Activated CD4-positive, alpha-beta T cell treated with anti-CD3 and anti-CD28 coated beads, Interleukin-10, Interleukin-2, amounts not matched to agents 100 ng/mL and 50 ng/mL, durations not matched to agents 16 hours and 8 hours (primary cell): ENCODE measurements around the gene PSMA7.

ENCODE experiments used
- DNase-seq: peaks from one replicate; pipeline ENCODE4 v3.0.0-alpha.2; 2020

PSMA7 gene

GRCh38 chr20:62171245-62171644 is 28.1 kb upstream of the PSMA7 start:
- DNase-seq = no peak

DNA sequence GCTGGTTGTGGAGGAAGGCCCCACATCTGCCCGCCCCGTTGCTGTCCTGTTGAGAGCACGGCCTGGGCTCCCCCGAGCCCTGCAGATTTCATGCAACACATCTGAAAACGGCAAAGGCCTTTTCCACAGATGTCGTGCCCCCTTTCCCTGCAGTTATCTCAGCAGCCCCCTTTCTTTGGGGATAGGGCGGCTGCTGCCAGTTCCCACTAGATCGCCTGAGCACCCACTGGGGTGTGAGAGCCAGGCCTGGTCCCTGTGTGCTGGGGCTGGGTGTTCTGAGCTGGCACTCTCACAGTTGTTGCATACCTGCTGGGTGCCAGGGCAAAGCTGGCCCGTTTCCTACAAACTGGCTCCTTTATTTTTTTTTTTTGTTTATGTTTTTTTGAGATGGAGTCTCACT is 27.3 kb upstream of the PSMA7 start:
- DNase-seq = no peak

DNA sequence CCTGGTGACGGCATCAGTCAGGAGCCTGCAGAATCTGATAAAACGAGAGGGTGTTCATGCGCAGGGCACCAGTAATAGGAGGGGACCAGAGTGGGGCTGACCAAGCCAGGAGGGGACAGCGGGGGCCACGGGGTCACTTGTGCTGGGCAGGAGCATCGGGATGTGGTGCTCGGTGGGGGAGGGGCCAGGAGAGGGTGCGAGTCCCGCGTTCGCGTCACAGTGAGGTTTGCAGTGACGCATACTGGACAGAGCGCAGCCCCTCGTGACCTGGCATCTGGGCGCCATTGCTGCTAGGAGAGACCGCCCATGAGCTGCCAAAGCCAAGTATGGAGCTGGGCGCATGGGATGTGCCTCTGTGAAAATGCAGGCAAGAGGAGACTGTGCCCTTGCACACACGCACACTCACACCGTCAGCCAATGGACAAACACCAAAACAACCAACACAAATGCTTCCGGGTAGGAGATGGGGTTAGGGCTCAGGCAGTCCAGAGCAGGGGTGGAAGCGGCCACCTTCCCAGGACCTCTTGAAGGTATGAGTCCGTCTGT is 25.8 kb upstream of the PSMA7 start:
- DNase-seq = no peak

DNA sequence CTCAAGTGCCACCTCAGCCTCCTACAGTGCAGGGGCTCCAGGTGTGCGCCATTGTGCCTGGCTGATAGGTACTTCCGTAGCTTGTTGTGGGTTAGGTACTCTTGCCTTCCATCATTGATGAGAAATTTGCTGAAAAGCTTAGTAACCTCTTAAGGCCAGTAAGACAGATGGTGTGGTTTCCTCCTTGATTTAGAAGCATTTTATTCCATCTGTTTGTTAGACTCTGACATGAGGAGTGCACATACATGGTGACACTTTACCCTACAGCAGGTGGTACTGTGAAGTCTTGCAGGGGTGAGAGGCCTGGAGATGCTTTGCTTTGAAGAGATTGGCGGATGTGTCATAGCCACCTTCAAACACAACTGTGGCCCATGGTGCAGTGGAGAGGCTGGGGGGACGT is 24.9 kb upstream of the PSMA7 start:
- DNase-seq = no peak

GRCh38 chr20:62167474-62167873 is 24.3 kb upstream of the PSMA7 start:
- DNase-seq = no peak

GRCh38 chr20:62165762-62166399 is 22.7 kb upstream of the PSMA7 start:
- DNase-seq = no peak

- no peak for DNase-seq
These were observed 21.9 kb upstream of the PSMA7 start for GRCh38 chr20:62164879-62165761.

DNA sequence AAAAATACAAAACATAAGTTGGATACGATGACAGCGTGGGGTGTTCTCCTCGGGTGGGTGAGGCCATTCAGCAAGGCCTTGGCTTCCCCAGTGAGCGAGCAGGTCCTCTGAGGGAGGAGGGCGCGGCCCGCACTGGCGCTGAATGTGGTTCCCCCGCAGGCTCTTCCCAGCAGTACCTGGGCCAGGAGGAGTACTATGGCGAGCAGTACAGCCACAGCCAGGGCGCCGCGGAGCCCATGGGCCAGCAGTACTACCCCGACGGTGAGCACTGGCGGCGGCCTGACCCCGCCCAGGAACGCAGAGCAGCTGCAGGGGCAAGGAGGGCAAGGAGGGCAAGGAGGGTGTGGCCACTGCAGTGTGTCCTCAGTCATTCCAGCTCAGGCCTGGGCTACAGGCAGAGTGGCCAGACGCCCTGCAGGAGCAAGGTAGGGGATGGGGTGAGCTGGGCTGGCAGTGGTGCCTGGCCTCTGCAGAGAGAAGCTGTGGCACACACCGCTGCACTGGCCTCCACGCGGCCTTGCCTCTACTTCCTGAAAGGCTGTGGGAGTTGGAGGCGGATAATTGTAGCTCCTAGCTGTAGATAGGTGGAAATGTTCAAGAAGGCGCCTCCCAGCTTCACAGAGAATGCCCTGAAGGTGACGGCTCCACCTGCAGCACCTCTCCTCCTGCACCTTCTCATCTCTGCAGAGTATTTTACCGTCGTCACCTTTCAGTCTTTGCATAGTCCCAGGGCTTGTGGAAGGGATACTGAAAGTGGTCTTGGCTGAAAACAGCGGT is 21.0 kb upstream of the PSMA7 start:
- no peak for DNase-seq

GRCh38 chr20:62163485-62163865 is 20.3 kb upstream of the PSMA7 start:
- no peak for DNase-seq

- DNase-seq = no peak
These were observed 19.7 kb upstream of the PSMA7 start for GRCh38 chr20:62162765-62163484.

GRCh38 chr20:62161347-62161746 is 18.2 kb upstream of the PSMA7 start:
- DNase-seq = no peak

GRCh38 chr20:62160876-62161275 is 17.7 kb upstream of the PSMA7 start:
- DNase-seq = no peak

- no peak for DNase-seq
These were observed 17.1 kb upstream of the PSMA7 start for GRCh38 chr20:62160253-62160652.

DNA sequence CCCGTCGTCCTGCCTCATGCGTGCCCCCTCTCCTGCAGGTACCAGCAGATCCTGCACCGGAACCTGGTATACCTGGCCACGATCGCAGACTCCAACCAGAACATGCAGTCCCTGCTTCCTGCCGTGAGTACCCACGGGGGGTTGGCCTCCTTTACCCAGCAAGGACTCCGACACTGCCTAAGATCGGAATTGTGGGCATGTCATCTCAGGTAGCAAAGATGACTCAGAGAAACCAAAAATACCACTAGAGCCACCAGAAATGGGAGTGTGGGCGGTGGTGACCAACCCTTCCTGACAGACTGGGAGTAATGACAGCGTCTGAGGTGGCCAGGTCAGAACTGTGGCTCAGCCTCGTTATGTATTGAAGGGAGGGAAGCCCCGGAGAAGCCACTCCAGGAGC is 16.6 kb upstream of the PSMA7 start:
- peak; percentile 92 for DNase-seq

- no peak for DNase-seq
These were observed 15.9 kb upstream of the PSMA7 start for GRCh38 chr20:62159052-62159451.

DNA sequence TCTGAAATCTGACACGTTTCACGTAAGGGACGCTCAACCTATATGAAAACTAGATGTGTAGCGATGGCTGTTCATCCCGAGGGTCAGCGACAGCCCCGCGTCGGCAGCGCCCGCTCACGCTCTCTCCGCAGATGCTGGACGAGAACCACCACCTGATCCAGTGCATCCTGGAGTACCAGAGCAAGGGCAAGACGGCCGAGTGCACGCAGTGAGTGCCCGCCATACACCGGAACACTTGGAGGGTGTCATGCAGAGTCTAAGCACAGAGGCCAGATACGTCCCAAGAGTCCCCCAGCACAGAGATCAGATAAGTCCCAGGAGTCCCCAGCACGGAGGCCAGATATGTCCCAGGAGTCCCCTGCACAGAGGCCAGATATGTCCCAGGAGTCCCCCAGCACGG is 15.3 kb upstream of the PSMA7 start:
- no peak for DNase-seq

DNA sequence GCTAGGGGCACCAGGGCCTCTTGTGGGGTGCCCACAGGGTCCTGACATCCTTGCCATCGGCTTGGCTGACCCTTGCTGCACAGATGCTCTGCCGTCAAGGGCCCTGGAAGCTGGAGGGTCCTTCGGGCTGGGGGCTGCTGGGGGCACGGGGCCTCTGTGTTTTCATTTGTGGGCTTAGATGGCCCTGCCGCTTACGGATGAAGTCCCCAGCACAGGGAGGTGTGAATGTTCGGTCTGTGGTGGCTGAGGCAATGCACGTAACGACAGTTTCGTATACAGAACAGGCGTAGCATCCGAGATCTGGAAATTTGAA is 14.8 kb upstream of the PSMA7 start:
- DNase-seq = no peak

DNA sequence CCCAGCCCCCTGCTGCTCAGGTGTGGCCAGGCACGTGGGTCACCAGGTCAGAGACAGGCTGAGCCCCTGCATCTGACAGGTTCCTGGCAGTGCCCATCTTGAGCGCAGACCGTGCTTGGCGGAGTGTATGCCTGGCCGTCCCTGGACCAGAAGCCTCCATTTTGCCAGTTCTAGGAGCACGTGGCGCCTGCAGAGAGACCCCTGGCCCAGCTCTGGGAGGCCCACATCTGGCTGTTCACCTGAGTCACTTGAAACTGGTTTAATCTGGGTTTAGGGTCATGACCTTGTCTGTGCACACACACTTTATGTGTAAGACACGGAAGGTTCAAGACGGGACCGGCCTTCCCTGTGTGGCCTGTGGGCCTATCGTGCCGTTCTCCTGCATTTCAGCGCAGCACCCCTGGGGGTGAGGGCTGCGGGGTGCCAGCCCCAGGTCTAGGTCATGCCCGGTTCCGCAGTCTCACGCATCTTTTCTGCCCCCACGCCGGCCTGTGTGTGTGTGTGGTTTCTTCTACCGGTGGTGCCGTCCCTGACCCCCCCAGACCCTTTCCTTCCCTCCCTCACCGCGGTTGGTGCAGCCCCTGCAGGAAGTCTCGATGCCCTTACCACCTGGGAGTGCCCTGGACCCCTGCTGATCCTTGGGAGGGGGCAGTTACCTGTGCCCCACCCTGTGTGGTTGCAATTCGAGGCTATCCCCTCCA is 14.3 kb upstream of the PSMA7 start:
- no peak for DNase-seq

GRCh38 chr20:62156592-62157386 is 13.6 kb upstream of the PSMA7 start:
- peak; percentile 77 for DNase-seq

GRCh38 chr20:62156254-62156556 is 13.0 kb upstream of the PSMA7 start:
- no peak for DNase-seq

DNA sequence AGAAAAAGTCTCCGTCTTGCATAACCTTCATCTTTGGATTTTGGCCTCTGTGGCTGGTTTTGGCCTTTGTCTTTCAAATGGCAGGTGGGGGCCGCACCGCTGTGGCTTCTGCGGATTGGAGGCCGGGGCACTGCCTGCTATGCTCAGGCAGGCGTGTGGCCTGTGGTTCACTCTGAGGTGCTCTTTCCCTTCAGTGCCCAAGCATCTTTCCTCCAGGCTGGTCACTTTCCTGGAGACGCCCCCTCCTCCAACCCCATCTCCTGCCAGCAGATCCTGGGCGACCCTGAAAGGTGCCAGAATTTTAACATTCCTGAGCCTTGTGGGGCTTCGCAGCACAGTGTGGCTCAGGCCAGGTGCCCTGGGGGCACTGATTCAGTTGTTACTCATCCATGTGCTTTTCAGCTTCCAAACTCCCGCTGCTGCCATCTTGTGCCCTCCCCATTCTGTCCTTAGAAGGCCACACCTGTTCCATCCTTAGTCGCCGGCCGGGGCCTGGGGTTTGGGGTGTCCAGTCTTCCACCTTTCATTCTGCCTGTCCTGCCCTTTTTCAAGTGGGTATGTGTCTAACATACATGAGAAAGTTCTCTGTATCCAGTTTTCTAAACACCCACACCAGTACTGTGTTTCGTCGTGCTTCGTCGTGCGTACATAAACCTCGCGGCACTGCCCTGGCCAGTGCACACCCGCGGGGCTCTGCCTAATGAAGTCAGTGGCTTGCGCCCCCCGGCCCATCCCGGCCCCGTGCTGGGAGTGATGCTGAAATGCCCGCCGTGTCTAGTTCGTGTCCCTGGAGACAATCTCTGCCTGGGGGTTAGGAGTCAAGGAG is 12.4 kb upstream of the PSMA7 start:
- DNase-seq = no peak
